GM18873 (cell line): ENCODE data around the gene SLC25A12.
"Not testable (repeated sequence)": the region's sequence is repeated elsewhere in the genome, so short reads cannot be mapped to it uniquely, and the experiment has no call there.

Experiments
- ATAC-seq: cut with Tn5 transposase; IDR thresholded peaks from one replicate; pipeline ENCODE4 v1.9.1; 2021; ENCODE audit warnings: mild to moderate bottlenecking, moderate library complexity, moderate number of reproducible peaks; ENCODE audit not compliant: unreplicated experiment, low FRiP score

SLC25A12 gene

DNA sequence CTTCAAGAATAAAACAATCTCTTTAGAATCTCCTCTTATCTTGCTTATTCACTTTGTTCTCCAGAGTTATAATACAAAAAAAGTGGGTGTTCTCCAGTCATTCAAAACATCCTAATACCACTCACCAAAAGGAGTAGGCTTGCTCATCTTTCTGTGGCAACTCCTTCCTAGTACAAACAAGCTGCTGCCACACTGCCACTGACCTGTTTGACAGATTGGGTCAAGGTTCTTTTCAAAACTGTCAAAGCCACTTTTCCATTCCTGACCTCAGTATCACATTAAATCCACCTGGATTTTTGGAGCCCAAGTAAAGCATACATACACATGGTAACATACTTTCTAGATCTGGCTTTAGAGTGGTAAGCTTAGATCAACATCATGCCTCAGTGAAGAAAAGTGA lies 59.8 kb downstream of the SLC25A12 start:
- no peak for ATAC-seq

DNA sequence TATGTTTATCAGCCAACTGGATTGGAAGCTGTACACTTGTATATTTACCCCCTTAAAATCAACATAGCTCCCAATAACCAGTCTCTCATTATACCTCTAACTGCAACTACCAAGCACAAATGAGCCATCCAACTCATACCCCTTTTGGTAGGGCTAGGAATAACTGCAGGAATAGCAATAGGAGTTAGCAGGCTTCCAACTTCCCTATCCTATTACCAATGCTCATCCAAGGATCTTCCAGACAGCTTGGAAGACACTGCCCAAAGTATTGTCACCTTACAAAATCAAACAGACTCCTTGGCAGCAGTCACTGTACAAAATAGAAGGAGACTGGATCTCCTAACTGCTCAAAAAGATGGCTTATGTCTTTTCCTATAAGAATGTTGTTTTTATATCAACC lies 61.6 kb downstream of the SLC25A12 start:
- ATAC-seq: no peak

DNA sequence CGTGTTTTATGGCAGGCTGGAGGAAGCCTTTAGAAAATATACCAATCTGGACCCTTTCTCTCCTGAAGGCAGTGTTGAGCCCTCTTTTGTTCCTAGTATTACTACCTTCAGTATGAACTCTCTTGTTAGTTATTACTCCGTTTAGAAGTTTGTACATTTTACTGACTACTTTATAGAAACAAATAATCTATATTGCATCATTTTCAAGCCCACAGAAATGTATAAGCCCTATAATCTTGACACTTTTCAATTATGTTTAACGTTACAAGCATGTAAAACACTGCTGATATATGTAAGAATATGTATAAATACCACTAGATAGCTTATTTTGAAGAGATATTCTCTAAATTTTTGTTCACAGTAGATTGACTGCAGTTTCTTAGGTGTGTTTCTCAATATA lies 64.0 kb downstream of the SLC25A12 start:
- no peak for ATAC-seq

DNA sequence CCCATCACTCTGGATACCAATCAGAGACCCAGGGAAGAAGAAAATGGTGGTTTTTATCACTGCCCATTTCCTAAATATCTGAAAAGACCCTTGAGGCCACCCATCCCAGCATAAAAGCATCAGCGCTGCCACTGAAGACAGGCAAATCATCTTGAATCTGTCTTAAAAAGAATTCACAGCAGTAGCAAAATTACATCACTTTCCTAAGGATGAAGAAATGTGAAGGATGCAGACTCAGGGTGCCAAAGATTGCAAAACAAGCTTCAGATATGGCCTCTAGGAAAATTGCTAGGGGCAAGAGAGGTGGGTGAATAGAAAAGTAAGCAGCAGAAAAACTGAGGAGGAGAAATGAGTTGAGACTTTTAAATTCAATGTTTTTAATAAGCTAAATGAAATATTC lies 70.0 kb downstream of the SLC25A12 start:
- ATAC-seq: no peak

DNA sequence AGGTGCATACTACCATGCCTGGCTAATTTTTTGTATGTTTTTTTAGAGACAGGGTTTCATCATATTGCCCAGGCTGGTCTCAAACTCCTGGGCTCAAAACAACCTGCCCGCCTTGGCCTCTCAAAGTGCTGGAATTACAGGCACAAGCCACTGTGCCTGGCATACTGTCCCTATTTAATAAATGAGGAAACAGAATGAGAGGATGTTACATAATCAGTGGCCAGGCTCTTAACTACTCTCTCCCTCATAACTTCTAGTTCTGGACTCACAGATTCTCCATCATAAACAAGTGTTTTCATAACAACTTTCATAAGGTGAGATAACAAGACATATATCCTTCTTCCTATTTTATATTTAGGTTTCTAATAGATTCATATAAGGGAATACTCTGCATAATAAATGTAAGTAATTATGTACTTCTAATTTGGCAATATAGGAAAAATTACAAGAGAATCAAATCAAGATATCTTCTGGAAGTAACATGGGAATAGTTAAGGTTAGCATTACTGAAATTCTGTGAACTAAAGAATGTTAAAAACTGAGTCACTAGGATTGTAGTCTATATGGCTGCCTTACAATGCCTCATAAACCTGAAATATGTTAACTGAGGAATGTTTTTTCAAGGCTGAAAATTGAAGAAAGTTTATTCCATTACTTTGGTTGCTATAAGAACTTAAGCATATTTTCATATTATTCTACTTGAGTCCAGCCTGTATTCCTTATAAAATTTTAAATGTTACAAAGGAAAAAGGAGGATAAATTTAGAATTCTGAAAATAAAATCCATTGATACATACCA lies 71.3 kb downstream of the SLC25A12 start:
- ATAC-seq: no peak

DNA sequence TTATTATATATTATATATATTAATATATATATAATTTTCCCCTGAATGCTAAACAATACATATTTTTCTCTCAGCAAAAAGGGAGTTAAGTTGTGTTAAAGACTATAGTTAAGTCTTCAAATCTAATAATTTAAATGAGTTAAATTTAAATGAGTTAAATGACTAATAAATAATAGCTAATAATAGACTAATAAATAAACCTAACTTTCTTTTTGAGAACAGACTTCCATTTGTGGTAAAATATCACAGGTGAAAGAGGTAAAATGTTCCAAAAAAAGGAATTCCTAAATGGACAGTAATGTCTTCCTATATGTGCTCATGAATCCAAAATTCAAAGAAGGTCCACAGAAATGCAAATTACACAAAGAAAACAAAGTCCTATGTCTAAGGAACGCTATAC lies 74.6 kb downstream of the SLC25A12 start:
- no peak for ATAC-seq

DNA sequence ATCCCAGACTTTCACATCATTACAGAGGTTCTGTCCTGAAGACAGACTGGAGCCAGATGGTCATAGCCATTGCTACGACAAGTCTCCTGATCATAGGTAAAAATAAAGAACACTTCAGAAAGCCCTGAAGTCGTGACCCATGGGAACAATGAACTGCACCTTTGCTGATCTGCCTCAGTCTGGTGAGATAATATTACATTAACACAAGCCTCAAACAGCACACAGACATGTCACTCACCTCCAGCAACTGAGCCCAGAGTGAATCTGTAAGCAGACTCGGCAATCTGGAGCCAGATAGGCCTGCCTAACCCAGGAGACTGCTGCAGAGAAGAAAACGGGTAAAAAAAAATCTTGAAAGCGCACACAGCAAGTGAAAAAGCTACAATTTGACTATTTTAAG lies 79.2 kb downstream of the SLC25A12 start:
- ATAC-seq: no peak

DNA sequence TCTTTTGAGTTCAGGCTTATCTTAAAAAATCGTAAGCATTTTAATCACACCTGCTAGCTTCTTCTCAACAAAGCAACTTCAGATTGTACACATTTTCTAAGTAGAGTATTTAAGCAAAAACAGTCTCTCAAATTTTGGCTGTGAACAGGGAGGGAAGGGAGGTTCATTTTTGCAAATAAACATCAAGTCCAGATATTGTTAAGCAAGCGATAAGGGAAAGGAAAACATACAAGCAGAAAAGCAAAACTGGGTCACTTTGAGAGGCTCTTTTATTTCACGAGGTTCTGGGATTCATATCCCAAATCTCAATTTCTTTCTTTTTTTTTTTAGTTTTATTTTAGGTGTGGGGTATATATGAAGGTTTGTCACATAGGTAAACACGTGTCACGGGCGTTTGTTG lies 79.9 kb downstream of the SLC25A12 start:
- ATAC-seq: no peak

DNA sequence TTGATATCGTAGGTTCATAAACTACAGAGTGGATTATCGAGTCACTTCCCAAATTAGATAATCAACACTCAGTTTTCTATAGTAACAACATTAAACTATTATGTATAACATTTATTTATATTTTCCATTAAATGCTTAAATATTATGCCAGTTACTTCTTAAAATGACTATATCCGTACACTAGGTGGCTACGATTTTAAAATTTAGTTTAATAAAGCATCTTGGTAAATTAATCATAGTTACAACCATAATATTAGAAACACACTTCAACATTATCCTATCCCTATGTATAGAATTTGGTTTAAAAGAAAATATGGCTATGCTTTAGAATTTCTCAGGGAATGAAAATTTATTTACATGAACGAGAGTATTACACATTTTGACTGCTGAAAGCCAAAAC lies 80.3 kb downstream of the SLC25A12 start:
- ATAC-seq: no peak

DNA sequence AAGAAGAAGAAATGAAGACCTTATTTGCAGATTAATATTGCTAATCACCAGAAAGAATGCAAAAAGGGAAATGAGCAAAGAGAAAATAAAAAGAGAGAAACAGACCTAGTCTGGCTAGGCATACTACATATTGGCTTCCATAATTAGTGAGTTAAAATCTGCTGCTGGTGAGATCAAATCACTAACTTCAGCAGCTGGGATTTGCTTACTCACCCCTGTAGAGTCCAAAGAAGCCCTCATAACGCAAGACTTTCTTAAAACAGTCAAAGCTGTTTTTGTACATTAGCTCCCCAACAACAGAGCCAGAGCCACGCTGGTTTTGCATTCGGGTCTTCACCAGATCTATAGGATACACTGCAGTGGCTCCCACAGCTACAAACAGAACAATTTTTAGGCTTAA lies 80.9 kb downstream of the SLC25A12 start:
- ATAC-seq: no peak

DNA sequence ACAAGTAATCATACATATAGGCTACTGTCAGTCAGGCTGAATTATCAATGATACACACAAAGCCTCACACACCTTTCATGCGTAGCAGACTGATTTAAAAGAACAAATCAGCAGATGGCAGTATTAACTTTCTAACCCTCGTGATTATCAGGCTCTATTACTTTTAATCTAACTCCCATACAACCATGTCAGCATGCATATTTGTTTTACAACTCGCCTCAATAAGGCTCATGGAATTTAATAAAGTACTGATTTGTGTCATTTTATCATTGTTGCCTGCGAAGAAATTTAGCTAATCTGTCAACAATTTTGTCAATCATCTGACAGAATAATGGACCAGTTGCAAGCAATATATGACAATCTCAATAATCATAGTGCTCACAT lies 82.8 kb downstream of the SLC25A12 start:
- no peak for ATAC-seq

DNA sequence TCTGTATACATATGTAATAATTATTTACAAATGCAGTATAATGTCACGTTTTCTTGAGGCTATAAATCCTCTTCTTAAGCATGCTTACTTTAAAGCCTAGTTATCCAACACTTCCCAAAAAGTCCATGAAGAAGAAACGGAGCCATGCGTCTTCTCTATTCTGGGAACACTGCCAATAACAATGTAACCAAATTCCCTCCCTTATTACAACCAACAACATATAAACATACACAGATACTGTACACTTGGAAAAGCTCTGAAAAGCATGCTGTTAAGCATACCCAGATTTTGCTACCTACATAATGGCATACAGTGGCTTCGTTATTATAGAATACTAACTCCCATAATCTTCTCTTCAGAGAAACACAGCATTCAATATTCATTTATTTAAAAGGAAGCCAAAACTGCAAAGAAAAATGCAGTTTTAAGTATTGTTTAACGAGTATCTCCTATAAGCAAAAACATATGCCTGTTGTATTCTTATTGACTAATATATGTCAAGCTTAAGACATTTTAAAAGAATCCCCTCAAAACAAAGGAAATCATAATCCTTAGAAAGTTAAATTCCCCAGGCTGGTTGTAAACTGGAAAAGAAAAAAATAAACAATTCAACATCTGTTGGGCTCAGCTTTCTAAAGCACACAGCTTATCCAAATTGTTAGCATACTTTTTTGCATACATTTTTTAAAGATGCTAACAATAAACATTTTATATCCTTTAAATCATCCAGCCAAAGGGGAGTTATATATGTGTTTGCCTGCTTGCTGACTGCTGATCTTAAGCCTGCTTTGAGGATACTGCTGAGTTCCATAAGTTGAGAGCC lies 83.4 kb downstream of the SLC25A12 start:
- ATAC-seq: no peak

DNA sequence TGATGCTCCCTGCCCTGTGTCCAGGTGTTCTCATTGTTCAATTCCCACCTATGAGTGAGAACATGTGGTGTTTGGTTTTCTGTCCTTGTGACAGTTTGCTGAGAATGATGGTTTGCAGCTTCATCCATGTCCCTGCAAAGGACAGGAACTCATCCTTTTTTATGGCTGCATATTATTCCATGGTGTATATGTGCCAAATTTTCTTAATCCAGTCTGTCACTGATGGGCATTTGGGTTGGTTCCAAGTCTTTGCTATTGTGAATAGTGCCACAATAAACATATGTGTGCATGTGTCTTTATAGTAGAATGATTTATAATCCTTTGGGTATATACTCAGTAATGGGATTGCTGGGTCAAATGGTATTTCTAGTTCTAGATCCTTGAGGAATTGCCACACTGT lies 85.2 kb downstream of the SLC25A12 start:
- ATAC-seq: not testable (repeated sequence)

DNA sequence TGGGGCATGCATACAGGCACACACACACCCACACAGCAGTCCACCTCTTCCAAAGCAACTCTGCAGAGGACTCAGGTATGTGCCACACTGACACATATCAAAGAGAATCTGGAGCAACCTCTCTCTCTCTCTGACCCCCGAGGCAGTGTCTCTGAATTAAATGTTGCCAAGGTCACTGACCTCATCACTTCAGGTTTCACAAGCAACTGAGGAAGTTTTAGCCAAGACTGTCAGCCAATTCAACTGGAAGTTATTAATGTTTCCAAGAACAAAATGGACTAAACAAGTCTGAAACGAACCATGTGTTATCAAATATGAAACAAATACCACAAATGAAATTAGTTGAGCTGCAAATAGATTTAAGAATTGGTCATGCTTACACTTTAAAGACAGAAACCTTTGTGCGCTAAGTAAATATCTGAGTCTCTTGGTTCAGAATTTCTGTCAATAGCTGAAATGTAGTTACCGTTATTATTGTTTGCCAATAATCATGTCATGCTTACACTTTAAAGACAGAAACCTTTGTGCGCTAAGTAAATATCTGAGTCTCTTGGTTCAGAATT lies 86.1 kb downstream of the SLC25A12 start:
- no peak for ATAC-seq

DNA sequence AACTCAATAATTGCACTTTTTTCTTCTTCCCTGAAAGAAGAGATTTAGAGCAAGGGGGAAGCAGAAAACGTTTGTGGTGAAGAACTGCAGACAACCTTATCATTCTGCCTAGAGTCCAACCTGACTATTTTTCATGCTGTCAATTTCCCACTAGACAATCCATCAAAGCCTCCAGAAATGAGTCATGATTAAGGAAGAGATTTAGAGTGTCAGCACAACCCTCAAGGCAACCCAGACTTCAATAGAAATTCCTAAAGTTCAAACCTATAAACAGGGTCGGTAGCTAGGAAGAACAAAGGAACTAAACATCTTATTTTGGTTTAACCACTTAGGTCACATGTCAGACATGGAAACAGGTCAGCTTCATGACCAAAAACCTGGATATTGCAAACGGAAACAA lies 86.9 kb downstream of the SLC25A12 start:
- ATAC-seq: no peak

DNA sequence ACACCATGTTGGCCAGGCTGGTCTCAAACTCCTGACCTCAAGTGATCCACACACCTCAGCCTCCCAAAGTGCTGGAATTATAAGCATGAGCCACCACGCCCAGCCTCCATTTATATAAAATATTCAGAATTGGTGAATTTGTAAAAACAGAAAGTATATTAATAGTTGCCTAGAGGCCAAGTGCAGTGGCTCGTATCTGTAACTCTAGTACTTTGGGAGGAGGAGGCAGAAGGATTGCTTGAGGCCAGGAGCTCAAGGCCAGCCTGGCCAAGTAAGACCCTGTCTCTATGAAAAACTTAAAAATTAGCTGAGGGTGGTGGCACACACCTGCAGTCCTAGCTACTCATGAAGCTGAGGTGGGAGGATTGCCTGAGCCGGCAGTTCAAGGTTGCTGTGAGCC lies 89.6 kb downstream of the SLC25A12 start:
- no peak for ATAC-seq

DNA sequence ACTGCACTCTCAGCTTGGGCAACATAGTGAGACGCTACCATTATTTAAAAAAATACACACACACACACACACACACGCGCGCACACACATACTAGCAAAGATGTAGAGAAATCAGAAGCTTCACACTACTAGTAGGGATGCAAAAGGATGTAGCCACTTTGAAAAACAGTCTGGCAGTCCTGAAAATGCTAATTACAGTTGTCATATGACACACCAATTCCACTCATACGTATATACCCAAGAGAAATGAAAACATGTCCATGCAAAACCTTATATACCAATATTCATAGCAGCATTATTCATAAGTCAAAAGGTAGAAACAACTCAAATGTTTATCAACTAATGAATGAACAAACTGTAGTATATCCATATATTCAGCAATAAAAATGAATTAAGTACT lies 90.3 kb downstream of the SLC25A12 start:
- no peak for ATAC-seq

DNA sequence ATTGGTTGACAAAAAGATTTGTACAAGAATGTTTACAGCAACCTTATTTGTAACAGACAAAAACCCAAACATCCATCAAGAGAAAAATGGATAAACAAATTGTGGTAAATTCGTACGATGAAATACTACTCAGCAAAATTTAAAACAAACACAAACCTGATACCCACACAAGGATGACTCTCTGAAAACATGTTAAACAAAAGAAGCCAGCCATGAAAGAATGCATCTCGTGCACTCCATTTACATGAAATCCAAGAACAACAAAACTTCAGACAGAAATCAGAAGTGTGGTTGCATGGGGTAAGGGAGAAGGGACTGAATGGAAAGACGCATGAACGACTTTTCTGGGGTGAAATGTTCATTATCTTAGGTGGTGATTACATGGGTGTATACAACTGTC lies 93.4 kb downstream of the SLC25A12 start:
- no peak for ATAC-seq

DNA sequence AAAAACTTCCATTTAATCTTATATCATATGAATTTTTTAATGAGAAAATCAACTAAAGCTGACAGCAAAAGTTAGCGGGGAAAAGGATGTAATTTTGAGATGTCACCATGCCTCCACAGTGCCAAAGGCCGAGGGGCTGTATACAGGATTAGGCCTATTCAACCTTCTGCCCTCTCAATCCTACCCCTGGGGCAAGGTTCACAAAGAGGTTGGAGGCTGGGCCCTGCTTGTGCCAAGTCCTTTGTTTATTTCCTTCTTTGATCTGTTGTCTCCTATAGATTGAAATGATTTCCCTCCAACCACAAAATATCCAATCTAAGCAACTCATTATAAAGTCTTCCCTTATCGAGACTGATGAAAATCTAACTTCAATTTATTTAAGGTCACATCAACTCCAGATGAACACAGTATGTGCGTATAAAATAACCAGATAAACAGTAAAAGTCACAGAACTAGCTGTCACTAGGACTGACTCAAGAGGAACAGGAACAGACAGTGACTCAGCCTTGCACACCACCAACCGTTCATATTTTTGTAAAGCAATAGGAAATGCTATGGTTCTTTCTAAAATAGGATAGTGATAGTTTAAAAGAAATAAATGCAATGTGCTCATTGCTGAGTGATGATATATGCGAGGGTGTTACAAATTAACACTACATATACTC lies 95.8 kb downstream of the SLC25A12 start:
- ATAC-seq: no peak

DNA sequence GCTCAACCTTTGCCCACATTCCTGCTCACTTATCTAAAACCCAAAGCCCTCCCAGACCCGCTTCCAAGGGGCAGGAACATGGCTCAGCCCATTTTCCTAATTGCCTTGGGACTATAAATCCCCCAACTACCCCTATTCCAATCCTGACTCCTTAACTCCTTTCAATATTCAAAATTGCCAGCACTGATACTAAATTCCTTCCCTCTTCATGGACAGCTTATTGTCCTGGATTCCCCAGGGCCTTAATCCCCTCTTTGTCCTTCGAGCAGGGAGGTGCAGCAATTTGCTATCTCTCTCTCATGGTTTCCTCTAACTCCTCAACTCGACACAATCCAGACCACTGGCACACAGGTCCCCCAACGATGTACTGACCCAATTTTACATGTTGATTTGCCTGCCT lies 99.1 kb downstream of the SLC25A12 start:
- no peak for ATAC-seq
